K562 treated with DMSO at 1 percent for 4 hours (cell line): ENCODE results near the gene GLRX3. TPM values are rescaled to one million over a fixed set of nuclear protein-coding genes. Genes with fewer than 3 reads are reported as not detected.

ENCODE experiments used
- total RNA-seq: library from RNA; unstranded; fragments of 300-600 nt; gene quantifications from 2 replicates; pipeline ENCODE4 v1.2.3, GENCODE V29; 2022; ENCODE audit not compliant: insufficient read depth

The GLRX3 gene
- 77.0 and 94.8 TPM in 2 replicates for total RNA-seq

DNA sequence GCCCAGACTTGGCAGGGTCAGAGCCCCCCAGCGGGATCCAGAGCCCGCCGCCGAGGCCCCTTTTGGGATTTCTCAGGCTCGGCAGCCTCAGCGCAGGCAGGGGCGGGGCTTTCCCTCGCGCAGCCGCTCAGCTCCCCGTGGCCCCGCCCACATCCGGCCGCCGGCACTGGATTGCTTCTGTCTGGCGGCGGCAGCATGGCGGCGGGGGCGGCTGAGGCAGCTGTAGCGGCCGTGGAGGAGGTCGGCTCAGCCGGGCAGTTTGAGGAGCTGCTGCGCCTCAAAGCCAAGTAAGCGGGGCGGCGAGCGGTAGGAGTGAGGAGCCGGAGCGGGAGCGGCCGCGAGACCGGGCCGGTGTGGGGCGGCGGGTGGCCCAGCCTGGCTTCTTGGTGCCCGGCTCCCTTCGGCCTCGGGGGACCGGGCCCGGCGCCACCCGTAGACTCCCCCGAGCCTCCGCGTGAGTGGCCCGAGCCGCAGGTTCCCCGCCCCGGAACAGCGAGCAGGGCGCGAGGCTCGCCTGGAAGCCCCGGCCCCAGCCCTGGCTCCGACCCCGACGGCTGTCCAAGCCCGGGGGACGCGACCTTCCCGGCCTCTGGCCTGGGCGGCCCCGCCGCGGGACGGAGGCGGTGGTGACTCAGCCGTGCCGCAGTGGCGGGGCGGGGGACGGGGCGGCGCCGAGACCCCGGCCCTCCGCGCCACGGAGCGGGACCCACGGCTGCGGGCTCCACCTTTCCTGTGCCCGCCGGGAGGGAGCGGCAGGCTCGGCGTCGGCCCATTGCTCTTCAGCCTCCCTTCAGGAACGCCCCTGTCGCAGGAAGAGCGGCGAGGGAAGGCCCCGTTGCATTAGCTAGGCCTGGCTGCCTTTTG is at the start of gene GLRX3:
GLRX3 (plus strand) TSS at position 166 of the 864 bp plus-strand sequence; CDS start at position 196, 30 bp downstream.

DNA sequence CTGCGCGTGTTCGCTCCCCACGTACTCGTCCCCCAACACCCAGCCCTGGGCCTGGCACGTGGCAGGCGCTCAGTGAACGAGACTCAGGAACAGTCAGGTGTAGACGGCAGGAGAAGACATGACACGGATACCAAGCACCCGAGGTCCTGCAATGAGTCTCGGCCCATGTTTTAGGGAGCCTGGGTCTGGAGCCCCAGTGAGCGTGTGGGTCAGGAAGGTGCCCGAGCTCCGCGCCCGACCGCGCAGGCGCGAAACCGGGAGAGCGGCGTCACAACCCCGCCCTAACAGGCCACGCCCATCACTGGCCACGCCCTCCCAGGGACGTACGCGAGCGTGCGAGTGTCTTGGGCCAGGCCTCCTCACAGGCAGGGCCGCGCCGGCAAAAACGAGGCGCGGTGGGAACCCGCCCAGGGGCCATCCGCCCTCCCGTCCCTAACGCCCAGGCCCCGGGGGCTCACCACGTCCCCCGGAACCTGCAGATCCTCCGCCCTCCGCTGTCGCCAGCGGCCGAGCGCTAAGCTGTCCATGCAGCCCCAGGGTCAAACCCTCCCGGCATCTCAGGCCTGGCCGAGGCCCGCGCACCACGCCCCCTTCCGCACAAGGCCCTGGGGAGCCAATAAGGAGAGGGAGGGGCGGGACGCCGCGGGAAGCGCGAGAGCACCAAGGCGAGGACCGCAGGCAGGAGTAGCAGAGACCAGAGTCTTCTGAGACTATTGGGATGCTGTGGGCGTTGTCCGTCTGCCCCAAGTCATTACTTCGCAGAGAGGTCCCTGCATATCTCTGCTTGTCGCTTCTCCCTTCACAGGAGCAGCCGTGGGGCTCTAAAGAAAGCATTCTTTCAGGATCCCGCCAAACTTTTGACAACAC is 25.7 kb upstream of the GLRX3 start, which contains the start of gene C10orf143:
C10orf143 (minus strand) TSS at position 585 of the 867 bp plus-strand sequence; CDS start at position 527, 58 bp downstream.

Other genes with a start within 250 kb of the GLRX3 start
- gene EBF3, start 172.1 kb upstream of the GLRX3 start, total RNA-seq = not detected in 2 replicates
- gene C10orf143, start 25.6 kb upstream of the GLRX3 start, total RNA-seq = 1.3 TPM in 1 of 2 replicates, not detected in the other